ENCODE results near the gene CLEC4C. TPM values are rescaled to one million over a fixed set of nuclear protein-coding genes. Genes with fewer than 3 reads are reported as not detected.

CLEC4C gene
- total and polyA plus RNA-seq, 2 of the 4 experiments (the other 2 are of a cell fraction), result not detected

GRCh38 chr12:7709969-7710675 is 37.1 kb downstream of the CLEC4C start:
- no peak overlapping the region for H3K4me3 ChIP-seq (ENCODE audit: insufficient read depth, low read depth, low read length)
- no peak overlapping the region for H2BK120ac ChIP-seq (ENCODE audit: low read depth, low read length)
- DNase-seq (no peak), ATAC-seq (ENCODE audit: low read depth) (no peak)
- H3K9me1 ChIP-seq (ENCODE audit: insufficient read depth, low read length), result no peaks in the 10 kb centered on the region
- no peaks in the 10 kb centered on the region for H3K4me1 ChIP-seq (ENCODE audit: control insufficient read depth, insufficient read depth, low read length)
- H2AK5ac ChIP-seq (ENCODE audit: low read depth, low read length), result no peak overlapping the region
- no peak overlapping the region for H2AK9ac ChIP-seq (replicated peaks; ENCODE audit: low read depth, low read length, poor library complexity)
- no peak overlapping the region for H3K14ac ChIP-seq (replicated peaks; ENCODE audit: low read depth, low read length)
- no peak overlapping the region for H4K8ac ChIP-seq (ENCODE audit: low read depth in 2 of 2, low read length in 2 of 2)
- in situ Hi-C loops (cut with MboI; ENCODE audit: low sequenced_read_pairs), result no loop called here
- BruUV-seq (replicated peaks), result no TSS peak
- H3K27me3 ChIP-seq (ENCODE audit: control insufficient read depth, insufficient read depth, low read length), result no peaks in the 10 kb centered on the region
- H2BK15ac ChIP-seq (ENCODE audit: low read depth, low read length), result no peak overlapping the region
- dilution Hi-C loops (cut with HindIII; ENCODE audit: low sequenced_read_pairs, unreplicated experiment), result no loop called here
- H3K4me2 ChIP-seq (ENCODE audit: low read depth, low read length), result no peak overlapping the region
- H4K20me1 ChIP-seq (ENCODE audit: insufficient read depth, low read length), result no peaks in the 10 kb centered on the region
- no peak overlapping the region for H3K27ac ChIP-seq (ENCODE audit: insufficient read depth, low read length)
- H3K18ac ChIP-seq (ENCODE audit: low read depth, low read length), result no peak overlapping the region
- intact Hi-C loops (cut with micrococcal nuclease), result no loop called here
- peaks cover 16% of the 10 kb centered on the region for H3K9me3 ChIP-seq (ENCODE audit: control insufficient read depth, insufficient read depth, low read length)
- H3K56ac ChIP-seq (ENCODE audit: extremely low read depth, insufficient read depth, low read length), result no peak overlapping the region
- no peak overlapping the region for H3K23ac ChIP-seq (ENCODE audit: low read depth, low read length)
- no CpG with 5 or more reads among the region's 8 CpGs for WGBS, 2 experiments (ENCODE audit: extremely low coverage in 2 of 2, insufficient read length in 1 of 2)
- no peak overlapping the region for H4K91ac ChIP-seq (ENCODE audit: insufficient read depth, low read depth, low read length)
- TF ChIP-seq NFE2L2 (IDR thresholded peaks at IDR 0.05; ENCODE audit: low read depth, low read length) (no peak), SMC3 (IDR thresholded peaks at IDR 0.05; ENCODE audit: low read depth, low read length) (no peak), RAD21 (IDR thresholded peaks at IDR 0.05; ENCODE audit: low read length) (no peak), FOS (IDR thresholded peaks at IDR 0.05; ENCODE audit: low read depth, low read length) (no peak), ELK1 (IDR thresholded peaks at IDR 0.05; ENCODE audit: borderline replicate concordance, low read depth, low read length) (no peak), MAFK (IDR thresholded peaks at IDR 0.05; ENCODE audit: low read depth, low read length) (no peak), MXI1 (IDR thresholded peaks at IDR 0.05; ENCODE audit: borderline replicate concordance, low read depth, low read length) (no peak), BHLHE40 (IDR thresholded peaks at IDR 0.05; ENCODE audit: low read depth, low read length) (no peak)
- TF ChIP-seq, protein P1, sequence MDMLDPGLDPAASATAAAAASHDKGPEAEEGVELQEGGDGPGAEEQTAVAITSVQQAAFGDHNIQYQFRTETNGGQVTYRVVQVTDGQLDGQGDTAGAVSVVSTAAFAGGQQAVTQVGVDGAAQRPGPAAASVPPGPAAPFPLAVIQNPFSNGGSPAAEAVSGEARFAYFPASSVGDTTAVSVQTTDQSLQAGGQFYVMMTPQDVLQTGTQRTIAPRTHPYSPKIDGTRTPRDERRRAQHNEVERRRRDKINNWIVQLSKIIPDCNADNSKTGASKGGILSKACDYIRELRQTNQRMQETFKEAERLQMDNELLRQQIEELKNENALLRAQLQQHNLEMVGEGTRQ (IDR thresholded peaks at IDR 0.05; ENCODE audit: low read depth, low read length), result no peak
- H3K36me3 ChIP-seq (ENCODE audit: control insufficient read depth, insufficient read depth, low read length), result no peaks in the 10 kb centered on the region
- H3K4ac ChIP-seq (ENCODE audit: low read depth, low read length), result no peak overlapping the region
- no peaks in the 10 kb centered on the region for H3K79me1 ChIP-seq (ENCODE audit: low read depth in 1 of 2, low read length in 2 of 2)
- H2BK5ac ChIP-seq (ENCODE audit: low read depth, low read length, poor library complexity, severe bottlenecking), result no peak overlapping the region
- POLR2A ChIA-PET (ENCODE audit: unreplicated experiment), result no interaction called here
- CTCF ChIA-PET, result interaction anchor here (0.6 kb wide), 2 partner anchors 26 to 49 kb away, joined by 3 read pairs; no protein-coding TSS in a partner anchor
- no peak overlapping the region for H2AFZ ChIP-seq (replicated peaks; ENCODE audit: low read length, poor library complexity)
- H2BK20ac ChIP-seq (ENCODE audit: low read depth, low read length), result no peak overlapping the region
- no peak overlapping the region for H3K9ac ChIP-seq (ENCODE audit: low read depth, low read length)
- no peak overlapping the region for H4K5ac ChIP-seq (ENCODE audit: low read depth, low read length)

Measured in IMR-90 (cell line).